Suprapubic skin (tissue), 4 donors: Measurements from ENCODE around the gene BCL3. TPM values are rescaled to one million over a fixed set of nuclear protein-coding genes. Genes with fewer than 3 reads are reported as not detected.
A peak's percentile ranks its signal among the peaks of the same experiment; 100 is the strongest.
"Not testable (repeated sequence)": the region's sequence is repeated elsewhere in the genome, so short reads cannot be mapped to it uniquely, and the experiment has no call there.

ENCODE experiments used
- DNase-seq, 2 donors: peaks; one replicate each; pipeline ENCODE4 v3.0.0-alpha.2; 2019; ENCODE audit warnings: low spot score in 2 of 2
- H3K27ac ChIP-seq: fragments of 200-600 bp; sonication (generic); one replicate; pipeline ENCODE4 v1.5.1; 2019
- H3K27me3 ChIP-seq: fragments of 200-600 bp; sonication (generic); one replicate; pipeline ENCODE4 v1.5.1; 2019
- H3K36me3 ChIP-seq: fragments of 200-600 bp; sonication (generic); one replicate; pipeline ENCODE4 v1.5.1; 2019
- H3K4me1 ChIP-seq: fragments of 200-600 bp; sonication (generic); one replicate; pipeline ENCODE4 v1.5.1; 2019
- H3K4me3 ChIP-seq: fragments of 200-600 bp; sonication (generic); one replicate; pipeline ENCODE4 v1.5.1; 2019; ENCODE audit warnings: mild to moderate bottlenecking
- H3K9me3 ChIP-seq: fragments of 200-600 bp; sonication (generic); one replicate; pipeline ENCODE4 v1.5.1; 2019
- CTCF ChIP-seq, 2 donors: fragments of 200-600 bp in 1 of 2; fragments of 450-650 bp in 1 of 2; sonication (generic) in 1 of 2; IDR thresholded peaks; one replicate each; pipeline ENCODE4 v1.5.1; 2016 to 2019; ENCODE audit warnings: antibody characterized with exemption in 2 of 2, mild to moderate bottlenecking in 1 of 2, moderate library complexity in 1 of 2
- EP300 ChIP-seq: sonication (generic); formaldehyde crosslinking; IDR thresholded peaks from one replicate; pipeline ENCODE4 v1.6.1; 2017; ENCODE audit warnings: antibody characterized with exemption
- POLR2A ChIP-seq, 2 donors: fragments of 450-650 bp; IDR thresholded peaks; one replicate each; pipeline ENCODE4 v1.6.1; 2017; ENCODE audit warnings: antibody characterized with exemption in 2 of 2, mild to moderate bottlenecking in 2 of 2, moderate library complexity in 2 of 2
- POLR2AphosphoS5 ChIP-seq, 3 donors: sonication (generic); formaldehyde crosslinking; IDR thresholded peaks; one replicate each; pipeline ENCODE4 v1.6.1; 2017; ENCODE audit warnings: antibody characterized with exemption in 3 of 3
- WGBS: methylation state at CpG from one replicate; pipeline ENCODE4 v1.1.5; 2018; 5-methylcytosine and 5-hydroxymethylcytosine counted together
- total RNA-seq, 4 donors: library from RNA; depleted of rRNA; stranded (reverse); fragments of >200 nt; gene quantifications; one replicate each; pipeline ENCODE4 v1.1.0, GENCODE V29; 2016

The BCL3 gene
- total RNA-seq, 4 donors from 2014 or later = 13.9 to 29.1 (median 17.9) TPM

- peak; percentile 96 to 97 for DNase-seq
- Histone ChIP-seq H3K27me3 (no peaks in the 10 kb centered on the region), H3K4me3 (no peak overlapping the region), H3K36me3 (no peaks in the 10 kb centered on the region), H3K27ac (no peak overlapping the region), H3K9me3 (no peaks in the 10 kb centered on the region), H3K4me1 (peaks cover 26% of the 10 kb centered on the region)
- 17% methylated on average over 15 of the region's 15 CpGs for WGBS
- TF ChIP-seq CTCF (IDR thresholded peaks at IDR 0.05) (peak; percentile 68 to 93), EP300 (no peak)
Measured at GRCh38 chr19:44770550-44771257, 22.2 kb downstream of the BCL3 start.

- peaks cover 38% of the 10 kb centered on the region for H3K4me1 ChIP-seq
- 76% methylated on average over 18 of the region's 18 CpGs for WGBS
- H3K9me3 ChIP-seq, H3K36me3 ChIP-seq, DNase-seq, H3K4me3 ChIP-seq, H3K27ac ChIP-seq, H3K27me3 ChIP-seq: not testable (repeated sequence)
Measured at GRCh38 chr19:44772144-44772543, 23.6 kb downstream of the BCL3 start.

- Histone ChIP-seq H3K27ac (no peak overlapping the region), H3K9me3 (no peaks in the 10 kb centered on the region), H3K4me1 (peaks cover 46% of the 10 kb centered on the region), H3K27me3 (peaks cover 4% of the 10 kb centered on the region), H3K36me3 (no peaks in the 10 kb centered on the region), H3K4me3 (no peak overlapping the region)
- no peak for DNase-seq
- 27% methylated on average over 3 of the region's 3 CpGs for WGBS
- TF ChIP-seq CTCF (IDR thresholded peaks at IDR 0.05) (no peak), EP300 (no peak), POLR2AphosphoS5 (IDR thresholded peaks at IDR 0.05) (no peak), POLR2A (IDR thresholded peaks at IDR 0.05) (no peak)
Measured at GRCh38 chr19:44772959-44773358, 24.5 kb downstream of the BCL3 start.

- Histone ChIP-seq H3K36me3 (no peaks in the 10 kb centered on the region), H3K4me1 (peaks cover 46% of the 10 kb centered on the region), H3K27ac (peak overlapping the region; percentile 64), H3K27me3 (peaks cover 6% of the 10 kb centered on the region), H3K9me3 (no peaks in the 10 kb centered on the region), H3K4me3 (no peak overlapping the region)
- 65% methylated on average over 6 of the region's 6 CpGs for WGBS
- DNase-seq = no peak
- TF ChIP-seq EP300 = no peak
- TF ChIP-seq POLR2A (IDR thresholded peaks at IDR 0.05) = no peak
- TF ChIP-seq POLR2AphosphoS5 (IDR thresholded peaks at IDR 0.05) = no peak
- TF ChIP-seq CTCF (IDR thresholded peaks at IDR 0.05) = no peak
Measured at GRCh38 chr19:44775676-44776240, 27.2 kb downstream of the BCL3 start.

GRCh38 chr19:44776402-44777096 lies 28.0 kb downstream of the BCL3 start:
- DNase-seq = peak in 1 of 2 donors; percentile 89
- H3K27me3 ChIP-seq = peaks cover 6% of the 10 kb centered on the region
- no peak for TF ChIP-seq POLR2A (IDR thresholded peaks at IDR 0.05)
- TF ChIP-seq CTCF (IDR thresholded peaks at IDR 0.05) = no peak
- TF ChIP-seq POLR2AphosphoS5 (IDR thresholded peaks at IDR 0.05) = peak in 1 of 3 donors; percentile 59
- TF ChIP-seq EP300 = no peak
- H3K27ac ChIP-seq = peak overlapping the region; percentile 91
- no peaks in the 10 kb centered on the region for H3K9me3 ChIP-seq
- H3K4me3 ChIP-seq = no peak overlapping the region
- WGBS = 49% methylated on average over 23 of the region's 23 CpGs
- no peaks in the 10 kb centered on the region for H3K36me3 ChIP-seq
- H3K4me1 ChIP-seq = peaks cover 43% of the 10 kb centered on the region
